C1 segment of cervical spinal cord (tissue), 14 donors: ENCODE data around the gene NHLRC1.

Source experiments
- DNase-seq, 14 donors: peaks; one replicate each; lab custom pipeline; 2025; lab: John Stamatoyannopoulos, UW

Gene NHLRC1

DNA sequence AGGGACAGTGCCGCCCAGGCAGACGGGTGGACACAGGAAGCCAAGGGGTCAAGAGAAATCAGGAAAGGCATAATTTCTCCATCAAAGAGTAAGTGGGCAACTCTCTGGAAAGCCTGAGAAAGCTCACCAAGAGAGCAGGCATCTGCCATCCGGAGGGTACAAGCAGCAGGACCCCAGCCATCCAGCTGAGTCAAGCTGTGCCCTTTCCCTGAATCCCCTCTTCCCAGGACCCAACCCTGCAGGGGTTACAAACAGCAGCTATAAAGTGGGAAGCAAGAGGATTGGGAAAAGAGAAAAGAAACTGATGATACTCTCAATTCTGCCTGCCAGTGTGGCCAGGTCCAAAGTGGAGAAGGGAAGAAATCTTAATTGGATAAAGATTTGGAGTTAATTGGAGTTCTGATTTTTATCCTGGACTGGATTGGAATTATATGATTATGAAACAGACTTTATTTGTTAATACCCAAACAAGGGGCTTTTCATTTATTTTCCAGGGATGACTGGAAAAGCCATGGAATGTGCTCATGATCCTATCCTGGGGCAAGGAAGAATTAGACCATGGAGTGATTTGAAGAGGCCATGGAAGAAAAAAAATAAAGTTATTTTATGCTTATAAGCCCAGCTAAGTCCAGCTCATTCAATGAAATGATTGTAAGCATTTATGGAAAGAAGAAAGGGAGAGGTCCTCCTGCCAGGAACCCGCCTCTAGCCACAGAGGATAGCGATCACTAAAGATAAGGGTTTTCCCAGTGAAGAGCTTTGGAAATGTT, 34.9 kb downstream of the NHLRC1 start:
- DNase-seq, result no peak

DNA sequence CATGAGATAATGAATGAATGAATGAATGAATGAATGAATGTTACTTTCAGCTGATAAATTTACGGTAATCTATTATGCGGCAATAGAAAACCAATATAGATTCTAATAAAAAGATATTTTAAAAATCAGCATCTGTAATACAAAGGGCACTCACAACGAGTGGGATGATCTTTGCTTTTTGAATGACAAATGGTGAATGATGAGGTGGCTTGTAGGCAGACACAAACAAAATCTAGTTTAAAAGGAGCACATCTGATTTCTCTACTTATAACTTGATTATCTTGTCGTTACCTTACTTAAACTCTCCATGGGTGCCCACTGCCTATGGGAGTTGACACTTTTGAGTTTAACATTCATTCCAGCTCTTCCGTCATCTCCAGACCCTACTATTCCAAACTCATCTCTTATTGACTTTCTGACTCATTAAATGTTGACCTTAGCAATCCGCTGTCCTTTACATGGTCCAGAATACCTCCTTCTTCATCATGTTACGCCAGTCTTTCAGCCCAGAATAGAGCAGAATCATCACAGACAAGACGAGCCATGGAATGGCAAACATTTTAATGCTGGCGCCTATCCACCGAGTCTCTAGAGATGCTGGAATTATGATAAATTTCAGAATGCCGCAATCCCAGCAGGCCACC, 41.3 kb downstream of the NHLRC1 start:
- DNase-seq, result no peak

DNA sequence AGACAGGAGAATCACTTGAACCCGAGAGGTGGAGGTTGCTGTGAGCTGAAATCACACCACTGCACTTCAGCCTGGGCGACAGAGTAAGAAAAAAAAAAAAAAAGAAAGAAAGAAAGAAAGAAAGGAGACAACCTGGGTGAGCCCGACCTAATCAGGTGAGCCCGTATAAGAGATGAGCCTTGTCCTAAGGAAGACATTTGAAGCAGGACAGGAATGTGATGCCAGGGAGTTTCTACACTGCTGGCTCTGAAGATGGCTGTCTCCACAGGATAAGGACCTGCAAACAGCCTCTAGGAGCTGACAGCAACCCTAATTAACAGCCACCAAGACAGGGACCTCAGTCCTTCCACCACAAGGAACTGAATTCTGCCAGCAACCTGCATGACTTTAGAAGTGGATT, 41.9 kb downstream of the NHLRC1 start:
- no peak for DNase-seq

DNA sequence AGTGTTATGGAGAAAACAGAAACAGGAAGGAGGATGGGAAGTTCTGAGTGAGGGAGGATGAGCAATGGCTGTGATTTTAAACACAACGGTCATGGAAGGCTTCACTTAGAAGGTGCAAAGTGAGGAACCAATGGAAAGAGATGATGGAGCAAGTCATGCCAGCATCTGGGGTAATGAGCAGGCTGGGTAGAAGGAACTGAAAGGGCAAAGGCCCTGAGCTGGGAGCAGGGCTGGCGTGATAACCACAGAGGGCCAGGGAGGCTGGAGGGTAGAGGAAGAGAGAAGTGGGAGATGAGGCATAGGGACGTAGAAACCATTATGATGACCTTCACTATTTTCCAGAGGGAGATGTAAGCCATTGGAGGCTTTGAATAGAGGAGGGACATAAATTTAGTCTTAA, 43.6 kb downstream of the NHLRC1 start:
- no peak for DNase-seq

DNA sequence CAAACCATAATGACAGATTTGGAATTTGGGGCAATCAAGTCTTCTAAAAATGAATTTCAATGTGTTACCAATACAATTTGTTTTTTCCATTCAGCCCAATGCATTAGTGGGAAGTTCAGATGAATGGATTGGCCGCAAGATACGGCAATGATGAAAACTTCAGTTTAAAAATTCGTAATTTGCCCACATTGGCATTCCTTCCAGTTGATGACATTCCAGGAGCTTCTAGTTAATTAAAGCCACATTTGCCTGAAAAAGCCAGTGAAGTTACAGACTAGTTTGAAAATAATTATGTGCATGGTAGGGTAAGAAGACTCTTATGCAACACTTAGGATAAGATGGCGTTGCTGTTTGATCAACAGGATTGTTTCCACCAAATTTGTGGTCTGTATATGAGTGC, 46.2 kb downstream of the NHLRC1 start:
- DNase-seq, result no peak

DNA sequence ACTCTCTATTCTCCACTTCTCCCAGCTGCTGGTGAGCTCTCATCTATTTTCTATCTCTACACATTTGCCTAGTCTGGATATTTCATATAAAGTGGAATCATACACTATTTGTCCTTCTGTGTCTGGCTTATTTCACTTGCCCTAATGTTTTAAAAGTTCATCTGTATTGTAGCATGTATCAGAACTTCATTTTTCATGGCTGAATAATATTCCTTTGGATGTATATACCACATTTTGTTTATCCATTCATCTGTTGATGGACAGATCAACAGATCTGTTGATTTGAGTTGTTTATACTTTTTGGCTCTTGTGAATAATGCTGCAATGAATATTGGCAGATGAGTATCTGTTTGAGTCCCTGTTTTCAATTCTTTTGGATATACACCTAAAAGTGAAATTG, 49.6 kb downstream of the NHLRC1 start:
- DNase-seq, result no peak

DNA sequence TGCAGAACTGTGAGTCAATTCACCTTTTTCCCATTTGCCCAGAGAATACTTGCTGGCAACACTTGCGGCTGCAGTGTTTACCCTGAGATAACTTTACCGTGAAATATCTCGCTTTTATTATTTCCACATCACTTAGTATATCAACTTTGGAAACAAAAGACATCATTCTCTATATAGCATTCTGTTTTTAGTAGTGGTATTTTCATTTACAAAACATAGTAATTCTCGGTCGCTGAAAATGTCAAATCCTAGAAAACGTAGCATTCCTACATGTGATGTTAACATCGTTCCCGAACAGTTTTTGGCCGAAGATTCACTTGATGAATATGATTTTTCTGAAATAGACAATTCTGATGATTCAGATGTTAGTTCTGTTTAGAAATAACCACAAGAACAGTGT, 52.0 kb downstream of the NHLRC1 start:
- no peak for DNase-seq
